ENCODE data around the gene CYP26C1. TPM values are rescaled to one million over a fixed set of nuclear protein-coding genes. Genes with fewer than 3 reads are reported as not detected.

The CYP26C1 gene
- total and polyA plus RNA-seq, 9 of the 15 experiments (the other 6 are each of a cell fraction or from before 2014, with no cell fraction given) = 0.07 to 0.09 (median 0.07) TPM; not detected in 6

DNA sequence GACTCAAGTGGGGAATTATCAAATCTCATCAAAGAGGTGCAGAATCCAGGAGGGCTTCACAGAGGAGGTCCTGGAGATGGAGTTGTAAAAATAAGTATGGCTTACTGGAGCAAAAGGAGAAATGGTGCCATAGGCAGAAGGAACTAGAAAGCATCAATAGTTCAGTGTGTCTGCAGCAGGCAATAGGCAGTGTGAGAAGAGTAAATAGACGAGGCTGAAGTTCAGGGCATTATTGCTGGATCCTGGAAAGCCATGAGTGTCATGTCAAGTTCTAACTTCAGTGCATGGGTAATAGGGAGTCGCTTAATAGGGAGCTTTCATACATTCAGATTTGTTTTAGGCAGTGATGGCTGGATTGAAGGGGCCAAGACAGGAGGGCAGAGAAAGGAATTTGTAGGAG, 52.4 kb downstream of the CYP26C1 start (continued):
- TF ChIP-seq ARID1B (IDR thresholded peaks at IDR 0.05) (no peak), TAF1 (IDR thresholded peaks at IDR 0.05; ENCODE audit: control insufficient read depth, extremely low read depth, insufficient read depth, low read length, severe bottlenecking) (no peak)

DNA sequence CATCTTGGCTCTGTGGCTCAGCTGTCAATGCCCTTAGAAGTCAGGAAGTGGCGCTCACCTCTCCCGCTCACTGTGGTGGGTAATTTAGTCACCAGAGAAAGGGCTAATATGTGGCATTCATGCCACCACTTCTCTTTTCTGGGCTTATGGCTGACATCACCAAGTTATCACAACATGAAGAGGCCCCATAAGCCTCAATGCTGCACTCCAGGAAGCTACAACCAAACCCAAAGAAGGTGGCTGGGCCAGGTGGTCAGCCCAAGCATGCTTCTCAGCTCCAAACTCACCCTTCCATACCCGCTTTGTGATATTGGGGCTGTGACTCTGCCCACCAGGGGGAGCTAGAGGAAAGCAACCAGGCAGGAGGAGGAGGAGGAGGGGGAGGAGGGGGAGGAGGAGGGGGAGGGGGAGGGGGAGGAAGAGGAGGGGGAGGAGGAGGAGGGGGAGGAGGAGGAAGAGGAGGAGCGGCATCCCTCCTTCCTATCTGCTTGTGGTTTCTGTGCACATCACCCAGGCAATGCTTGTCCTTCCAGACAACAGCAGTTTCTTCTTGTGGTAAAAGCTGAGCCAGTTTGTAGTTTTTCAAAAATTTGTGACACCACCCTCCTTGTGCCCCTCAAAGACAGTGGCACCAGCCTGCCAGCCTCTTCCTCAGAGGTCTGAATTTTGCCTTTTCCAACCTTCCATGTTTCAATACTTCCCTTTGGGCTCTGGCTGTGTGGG, 55.2 kb downstream of the CYP26C1 start:
- Histone ChIP-seq H4K20me1 (replicated peaks; ENCODE audit: control insufficient read depth, insufficient read depth, low read length) (no peaks in the 10 kb centered on the region), H3K4me2 (ENCODE audit: insufficient read depth, low read length) (no peak overlapping the region), H3K27ac (ENCODE audit: extremely low read depth, low read depth, low read length) (no peak overlapping the region), H3K4me3 (no peak overlapping the region), H2AFZ (ENCODE audit: low read depth, low read length) (0 out of 2 replicates have a peak overlapping the region, but pooled peaks have one; percentile 38), H3K27me3 (ENCODE audit: control insufficient read depth in 2 of 2, insufficient read depth in 2 of 2, low read length in 2 of 2) (peaks cover 0 to 14% of the 10 kb centered on the region in 2 experiments; a peak in 4 of 5 replicates), H3K9ac (ENCODE audit: insufficient read depth in 1 of 2, low read depth in 2 of 2, low read length in 2 of 2) (no peak overlapping the region), H3K9me1 (ENCODE audit: control insufficient read depth, insufficient read depth, low read length) (no peaks in the 10 kb centered on the region), H3K79me2 (ENCODE audit: control insufficient read depth, insufficient read depth, low read length) (no peaks in the 10 kb centered on the region), H3K9me3 (replicated peaks; ENCODE audit: control insufficient read depth, insufficient read depth, low read depth, low read length) (no peaks in the 10 kb centered on the region), H3K4me1 (replicated peaks in 1 of 2; ENCODE audit: control insufficient read depth in 2 of 2, insufficient read depth in 2 of 2, low read length in 2 of 2) (no peaks in the 10 kb centered on the region), H3K36me3 (ENCODE audit: control insufficient read depth, insufficient read depth, low read length) (no peaks in the 10 kb centered on the region)
- ATAC-seq (peak; percentile 83), DNase-seq (ENCODE audit: extremely low read depth in 1 of 4, low spot score in 3 of 4) (peak; percentile 72 to 76 (median 74)), FAIRE-seq (peak; percentile 70)
- POLR2A ChIA-PET = interaction anchor here (0.6 kb wide), 1 partner anchor 242 kb away, joined by 3 read pairs; no protein-coding TSS in a partner anchor
- in situ Hi-C loops (cut with MboI) (no loop called here), intact Hi-C loops (cut with micrococcal nuclease) (loop anchor here (10.0 kb wide), 1 partner anchor 169 kb away; no protein-coding TSS in a partner anchor)
- no TSS peak for BruUV-seq (replicated peaks)
- CTCF ChIA-PET (ENCODE audit: low intra/inter-chr PET ratio) = interaction anchor here (0.7 to 2.1 kb wide), 3 partner anchors 173 to 238 kb away, joined by 4 to 8 read pairs (median 4); no protein-coding TSS in a partner anchor
- whole genome bisulfite sequencing (ENCODE audit: insufficient coverage, low coverage, missing lambda C conversion rate) = 10% methylated on average over 2 of the region's 4 CpGs
- TF ChIP-seq DACH1 (IDR thresholded peaks at IDR 0.05; ENCODE audit: partially characterized antibody) (no peak), ESRRA (IDR thresholded peaks at IDR 0.05; ENCODE audit: borderline replicate concordance, low read depth) (no peak), NELFE (IDR thresholded peaks at IDR 0.05; ENCODE audit: insufficient read depth, insufficient read length) (no peak), ZNF586 (CRISPR knock-in tag; conservative IDR thresholded peaks at IDR 0.05) (no peak), KDM1A (IDR thresholded peaks at IDR 0.05) (peak in 1 of 2 experiments; percentile 30; a peak in 1 of 4 replicates)
- TF ChIP-seq, protein P1, sequence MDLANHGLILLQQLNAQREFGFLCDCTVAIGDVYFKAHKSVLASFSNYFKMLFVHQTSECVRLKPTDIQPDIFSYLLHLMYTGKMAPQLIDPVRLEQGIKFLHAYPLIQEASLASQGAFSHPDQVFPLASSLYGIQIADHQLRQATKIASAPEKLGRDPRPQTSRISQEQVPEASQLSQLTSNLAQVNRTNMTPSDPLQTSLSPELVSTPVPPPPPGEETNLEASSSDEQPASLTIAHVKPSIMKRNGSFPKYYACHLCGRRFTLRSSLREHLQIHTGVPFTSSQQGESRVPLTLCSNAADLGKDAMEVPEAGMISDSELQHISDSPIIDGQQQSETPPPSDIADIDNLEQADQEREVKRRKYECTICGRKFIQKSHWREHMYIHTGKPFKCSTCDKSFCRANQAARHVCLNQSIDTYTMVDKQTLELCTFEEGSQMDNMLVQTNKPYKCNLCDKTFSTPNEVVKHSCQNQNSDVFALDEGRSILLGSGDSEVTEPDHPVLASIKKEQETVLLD (IDR thresholded peaks at IDR 0.05) = no peak
- TF ChIP-seq, protein P2, sequence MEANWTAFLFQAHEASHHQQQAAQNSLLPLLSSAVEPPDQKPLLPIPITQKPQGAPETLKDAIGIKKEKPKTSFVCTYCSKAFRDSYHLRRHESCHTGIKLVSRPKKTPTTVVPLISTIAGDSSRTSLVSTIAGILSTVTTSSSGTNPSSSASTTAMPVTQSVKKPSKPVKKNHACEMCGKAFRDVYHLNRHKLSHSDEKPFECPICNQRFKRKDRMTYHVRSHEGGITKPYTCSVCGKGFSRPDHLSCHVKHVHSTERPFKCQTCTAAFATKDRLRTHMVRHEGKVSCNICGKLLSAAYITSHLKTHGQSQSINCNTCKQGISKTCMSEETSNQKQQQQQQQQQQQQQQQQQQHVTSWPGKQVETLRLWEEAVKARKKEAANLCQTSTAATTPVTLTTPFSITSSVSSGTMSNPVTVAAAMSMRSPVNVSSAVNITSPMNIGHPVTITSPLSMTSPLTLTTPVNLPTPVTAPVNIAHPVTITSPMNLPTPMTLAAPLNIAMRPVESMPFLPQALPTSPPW (CRISPR knock-in tag; IDR thresholded peaks at IDR 0.05) = peak; percentile 85
- TF ChIP-seq, protein P3, sequence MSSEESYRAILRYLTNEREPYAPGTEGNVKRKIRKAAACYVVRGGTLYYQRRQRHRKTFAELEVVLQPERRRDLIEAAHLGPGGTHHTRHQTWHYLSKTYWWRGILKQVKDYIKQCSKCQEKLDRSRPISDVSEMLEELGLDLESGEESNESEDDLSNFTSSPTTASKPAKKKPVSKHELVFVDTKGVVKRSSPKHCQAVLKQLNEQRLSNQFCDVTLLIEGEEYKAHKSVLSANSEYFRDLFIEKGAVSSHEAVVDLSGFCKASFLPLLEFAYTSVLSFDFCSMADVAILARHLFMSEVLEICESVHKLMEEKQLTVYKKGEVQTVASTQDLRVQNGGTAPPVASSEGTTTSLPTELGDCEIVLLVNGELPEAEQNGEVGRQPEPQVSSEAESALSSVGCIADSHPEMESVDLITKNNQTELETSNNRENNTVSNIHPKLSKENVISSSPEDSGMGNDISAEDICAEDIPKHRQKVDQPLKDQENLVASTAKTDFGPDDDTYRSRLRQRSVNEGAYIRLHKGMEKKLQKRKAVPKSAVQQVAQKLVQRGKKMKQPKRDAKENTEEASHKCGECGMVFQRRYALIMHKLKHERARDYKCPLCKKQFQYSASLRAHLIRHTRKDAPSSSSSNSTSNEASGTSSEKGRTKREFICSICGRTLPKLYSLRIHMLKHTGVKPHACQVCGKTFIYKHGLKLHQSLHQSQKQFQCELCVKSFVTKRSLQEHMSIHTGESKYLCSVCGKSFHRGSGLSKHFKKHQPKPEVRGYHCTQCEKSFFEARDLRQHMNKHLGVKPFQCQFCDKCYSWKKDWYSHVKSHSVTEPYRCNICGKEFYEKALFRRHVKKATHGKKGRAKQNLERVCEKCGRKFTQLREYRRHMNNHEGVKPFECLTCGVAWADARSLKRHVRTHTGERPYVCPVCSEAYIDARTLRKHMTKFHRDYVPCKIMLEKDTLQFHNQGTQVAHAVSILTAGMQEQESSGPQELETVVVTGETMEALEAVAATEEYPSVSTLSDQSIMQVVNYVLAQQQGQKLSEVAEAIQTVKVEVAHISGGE (CRISPR knock-in tag; IDR thresholded peaks at IDR 0.05) = no peak

Measured in K562 (cell line).